Left ventricle myocardium inferior (tissue), 1 donor: ENCODE measurements around the gene NDUFV2. TPM values are rescaled to one million over a fixed set of nuclear protein-coding genes. Genes with fewer than 3 reads are reported as not detected.

Source experiments
- DNase-seq: peaks from one replicate; pipeline ENCODE4 v3.0.0-alpha.2; 2020
- H3K27ac ChIP-seq: fragments of 200-600 bp; replicated peaks from 2 replicates; pipeline ENCODE4 v1.8.0; 2021
- H3K27me3 ChIP-seq: fragments of 200-600 bp; 2 replicates; pipeline ENCODE4 v1.8.0; 2021; ENCODE audit warnings: low read depth
- H3K36me3 ChIP-seq: fragments of 200-600 bp; 2 replicates; pipeline ENCODE4 v1.8.0; 2021
- H3K4me1 ChIP-seq: fragments of 200-600 bp; 2 replicates; pipeline ENCODE4 v1.8.0; 2021
- H3K4me3 ChIP-seq: fragments of 200-600 bp; 2 replicates; pipeline ENCODE4 v1.8.0; 2021; ENCODE audit warnings: mild to moderate bottlenecking, moderate library complexity
- H3K9me3 ChIP-seq: fragments of 200-600 bp; replicated peaks from 2 replicates; pipeline ENCODE4 v1.8.0; 2021
- intact Hi-C: fragments of 100-400 bp; cut with micrococcal nuclease; formaldehyde crosslinking; loops from one replicate; pipeline ENCODE4 v1.11.0; 2022
- total RNA-seq: library from RNA; stranded (reverse); fragmentation: NEBNext Ultra II Directional; extraction: Animal tissue kit (Norgen Biotek cat#: 25700); gene quantifications from one replicate; pipeline ENCODE4 v1.2.1, GENCODE V29; 2021
- TF ChIP-seq, protein P1 (sequence below): fragments of 200-600 bp; IDR thresholded peaks from 2 replicates; pipeline ENCODE4 v1.8.0; 2021; ENCODE audit warnings: antibody characterized with exemption, mild to moderate bottlenecking, borderline replicate concordance
- donor health status: DM: no; HTN: yes; CAD: no; lungs with severe emphysema.

Gene NDUFV2
- total RNA-seq, 1 donor from 2014 or later = 455 TPM

DNA sequence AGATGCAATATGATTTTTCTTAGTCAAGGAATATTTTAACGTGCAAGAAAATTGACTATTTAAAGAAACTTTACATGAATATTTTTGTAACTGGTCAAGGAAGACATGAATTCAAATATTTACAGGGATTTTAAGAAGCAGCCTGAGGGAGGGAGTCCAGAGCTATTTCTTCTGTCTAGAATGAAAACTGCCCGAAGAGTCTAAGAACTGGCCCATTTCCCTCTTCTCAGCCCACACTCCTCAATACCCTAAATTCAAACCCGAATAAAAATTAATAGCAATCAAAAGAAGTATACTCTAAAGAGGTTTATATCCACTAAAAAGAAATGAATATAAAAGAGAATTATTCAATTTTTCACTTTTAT, 6.5 kb upstream of the NDUFV2 start:
- intact Hi-C loops = no loop called here
- peaks cover 14% of the 10 kb centered on the region for H3K4me1 ChIP-seq

DNA sequence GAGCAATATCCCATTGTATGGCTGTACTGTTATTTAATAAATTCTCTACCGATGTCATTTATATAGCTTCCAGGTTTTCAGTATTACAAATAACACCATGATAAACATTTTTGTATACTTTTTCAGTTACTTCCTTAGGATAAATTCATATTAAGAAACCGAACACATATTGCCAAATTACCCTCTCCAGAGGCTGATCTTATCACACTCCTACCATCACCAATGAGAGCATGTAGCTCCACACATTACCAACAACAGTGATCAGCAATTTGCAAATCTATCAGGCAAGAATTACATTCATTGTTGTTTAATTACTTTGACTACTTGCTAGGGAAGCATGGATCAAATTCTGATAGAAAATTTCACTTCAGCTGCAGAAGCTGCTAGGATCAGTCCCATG, 5.8 kb upstream of the NDUFV2 start:
- no peak for DNase-seq
- H3K27ac ChIP-seq = no peak overlapping the region
- H3K4me1 ChIP-seq = peaks cover 18% of the 10 kb centered on the region
- intact Hi-C loops = no loop called here
- no peaks in the 10 kb centered on the region for H3K27me3 ChIP-seq
- no peaks in the 10 kb centered on the region for H3K9me3 ChIP-seq
- no peaks in the 10 kb centered on the region for H3K36me3 ChIP-seq
- no peak overlapping the region for H3K4me3 ChIP-seq
- TF ChIP-seq, protein P1, sequence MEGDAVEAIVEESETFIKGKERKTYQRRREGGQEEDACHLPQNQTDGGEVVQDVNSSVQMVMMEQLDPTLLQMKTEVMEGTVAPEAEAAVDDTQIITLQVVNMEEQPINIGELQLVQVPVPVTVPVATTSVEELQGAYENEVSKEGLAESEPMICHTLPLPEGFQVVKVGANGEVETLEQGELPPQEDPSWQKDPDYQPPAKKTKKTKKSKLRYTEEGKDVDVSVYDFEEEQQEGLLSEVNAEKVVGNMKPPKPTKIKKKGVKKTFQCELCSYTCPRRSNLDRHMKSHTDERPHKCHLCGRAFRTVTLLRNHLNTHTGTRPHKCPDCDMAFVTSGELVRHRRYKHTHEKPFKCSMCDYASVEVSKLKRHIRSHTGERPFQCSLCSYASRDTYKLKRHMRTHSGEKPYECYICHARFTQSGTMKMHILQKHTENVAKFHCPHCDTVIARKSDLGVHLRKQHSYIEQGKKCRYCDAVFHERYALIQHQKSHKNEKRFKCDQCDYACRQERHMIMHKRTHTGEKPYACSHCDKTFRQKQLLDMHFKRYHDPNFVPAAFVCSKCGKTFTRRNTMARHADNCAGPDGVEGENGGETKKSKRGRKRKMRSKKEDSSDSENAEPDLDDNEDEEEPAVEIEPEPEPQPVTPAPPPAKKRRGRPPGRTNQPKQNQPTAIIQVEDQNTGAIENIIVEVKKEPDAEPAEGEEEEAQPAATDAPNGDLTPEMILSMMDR = no peak

More for the DNA sequence above, 6.5 kb upstream of the NDUFV2 start:
- Histone ChIP-seq H3K9me3 (no peaks in the 10 kb centered on the region), H3K4me3 (no peak overlapping the region), H3K27ac (no peak overlapping the region), H3K36me3 (no peaks in the 10 kb centered on the region), H3K27me3 (no peaks in the 10 kb centered on the region)
- no peak for DNase-seq
- TF ChIP-seq, protein P1 = no peak

DNA sequence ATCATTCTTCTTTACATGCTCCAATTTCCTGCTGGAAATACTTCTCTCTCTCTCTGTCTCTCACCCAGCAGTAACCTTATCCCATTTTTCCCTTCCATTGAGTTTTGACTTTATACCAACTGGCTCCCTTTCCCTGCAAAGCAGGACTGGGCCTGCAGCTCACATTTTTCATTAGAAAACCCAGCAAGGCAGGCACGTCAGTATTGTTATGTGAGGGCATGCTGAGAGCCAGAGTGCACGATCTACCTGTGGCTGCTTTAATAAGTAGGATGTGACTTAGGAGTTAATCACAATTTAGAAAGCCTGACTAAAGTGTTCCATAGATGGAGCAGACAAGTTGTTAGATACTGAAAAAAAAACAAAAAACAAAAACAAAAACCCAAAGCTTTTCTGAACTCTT, 5.2 kb upstream of the NDUFV2 start:
- H3K4me3 ChIP-seq = no peak overlapping the region
- TF ChIP-seq, protein P1 = no peak
- H3K27ac ChIP-seq = no peak overlapping the region
- intact Hi-C loops = no loop called here
- no peaks in the 10 kb centered on the region for H3K27me3 ChIP-seq
- no peaks in the 10 kb centered on the region for H3K36me3 ChIP-seq
- H3K9me3 ChIP-seq = no peaks in the 10 kb centered on the region
- no peak for DNase-seq
- peaks cover 22% of the 10 kb centered on the region for H3K4me1 ChIP-seq

DNA sequence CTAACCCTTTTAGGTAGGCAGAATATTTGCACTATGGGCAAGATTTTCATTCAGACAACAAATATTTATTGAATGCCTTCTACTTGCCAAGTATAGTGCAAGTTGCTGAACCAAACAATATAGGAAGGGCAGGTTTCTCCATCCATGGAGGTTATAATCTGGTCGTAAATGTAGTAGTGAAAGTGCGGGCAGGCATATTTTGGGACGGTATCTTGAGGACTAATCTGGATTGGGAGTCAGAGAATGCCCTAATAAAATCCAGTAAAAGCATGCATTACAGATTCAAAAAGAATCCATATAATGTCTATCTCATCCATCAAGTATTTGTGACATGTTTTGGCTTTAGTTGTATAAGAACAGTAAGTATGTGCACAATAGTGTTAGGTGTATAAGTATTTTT, 1.7 kb upstream of the NDUFV2 start:
- no peaks in the 10 kb centered on the region for H3K9me3 ChIP-seq
- H3K27me3 ChIP-seq = no peaks in the 10 kb centered on the region
- no peak overlapping the region for H3K4me3 ChIP-seq
- H3K4me1 ChIP-seq = peaks cover 42% of the 10 kb centered on the region
- no peak overlapping the region for H3K27ac ChIP-seq
- TF ChIP-seq, protein P1 = no peak
- H3K36me3 ChIP-seq = no peaks in the 10 kb centered on the region
- DNase-seq = no peak
- intact Hi-C loops = no loop called here

DNA sequence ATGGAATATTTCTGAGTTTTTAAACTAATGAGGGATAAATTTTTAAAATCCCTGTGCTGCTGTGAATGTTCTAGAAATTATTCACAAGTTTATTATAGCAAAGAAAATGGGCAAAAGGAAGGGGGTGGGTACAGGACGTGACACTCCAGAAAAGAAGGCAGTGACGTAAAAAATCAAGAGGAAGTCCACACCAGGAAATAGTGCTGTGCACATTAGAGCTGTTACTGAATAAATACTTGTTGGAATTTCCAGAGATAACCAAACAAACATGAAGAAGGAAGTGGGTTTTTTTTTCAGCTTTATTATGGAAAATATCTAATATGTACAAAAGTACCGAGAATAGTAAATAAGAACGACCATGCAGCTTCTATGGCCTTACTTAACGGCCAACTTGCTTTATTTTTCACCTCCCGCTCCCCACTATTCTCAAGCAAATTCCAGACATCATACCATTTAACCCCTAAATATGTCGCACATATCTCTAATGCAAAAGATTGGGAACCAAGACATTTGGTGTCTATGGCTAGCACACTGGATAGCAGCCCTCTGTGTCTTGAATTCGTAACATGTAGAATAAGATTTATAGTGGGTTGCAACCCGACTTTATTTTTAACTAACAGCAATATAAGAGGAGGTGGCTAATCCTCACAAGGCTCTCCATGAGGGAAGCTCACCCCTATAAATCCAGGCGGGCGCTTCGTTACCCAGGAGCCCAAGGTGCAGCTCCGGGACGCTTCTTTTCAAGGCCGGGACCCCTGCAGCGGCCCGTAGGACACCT, 580 bp upstream of the NDUFV2 start:
- Histone ChIP-seq H3K4me1 (peaks cover 53% of the 10 kb centered on the region), H3K27me3 (no peaks in the 10 kb centered on the region), H3K4me3 (peak overlapping the region; percentile 88), H3K27ac (peak overlapping the region; percentile 97), H3K36me3 (no peaks in the 10 kb centered on the region), H3K9me3 (no peaks in the 10 kb centered on the region)
- TF ChIP-seq, protein P1 = no peak
- intact Hi-C loops = no loop called here
- no peak for DNase-seq
